Neural crest cell (in vitro differentiated cells): ENCODE measurements around the gene IL10RB. TPM values are rescaled to one million over a fixed set of nuclear protein-coding genes. Genes with fewer than 3 reads are reported as not detected.

Source experiments
- DNase-seq: peaks from one replicate; pipeline ENCODE4 v3.0.0; 2021; ENCODE audit warnings: low read depth, mixed read lengths, low spot score
- H3K27ac Mint-ChIP-seq: one replicate; pipeline ENCODE4 v1.8.0; 2021; ENCODE audit warnings: mild to moderate bottlenecking, mixed read lengths; ENCODE audit not compliant: unreplicated experiment
- H3K27me3 Mint-ChIP-seq: 2 replicates; pipeline ENCODE4 v1.8.0; 2021; ENCODE audit warnings: low read depth, mild to moderate bottlenecking, mixed read lengths
- H3K36me3 Mint-ChIP-seq: 2 replicates; pipeline ENCODE4 v1.8.0; 2021; ENCODE audit warnings: low read depth, mild to moderate bottlenecking, mixed read lengths
- H3K4me1 Mint-ChIP-seq: 2 replicates; pipeline ENCODE4 v1.8.0; 2021; ENCODE audit warnings: mixed read lengths
- H3K4me3 Mint-ChIP-seq: one replicate; pipeline ENCODE4 v1.8.0; 2021; ENCODE audit warnings: mild to moderate bottlenecking, mixed read lengths
- H3K9me3 Mint-ChIP-seq: 2 replicates; pipeline ENCODE4 v1.8.0; 2021; ENCODE audit warnings: mixed read lengths
- total RNA-seq: library from RNA; stranded (reverse); gene quantifications from 2 replicates; pipeline ENCODE4 v1.2.1, GENCODE V29; 2021
- TF ChIP-seq, protein P1 (sequence below): fragments of 200-600 bp; sonication (generic); conservative IDR thresholded peaks from 2 replicates; pipeline ENCODE4 v1.5.0; 2021; ENCODE audit warnings: antibody characterized with exemption, mild to moderate bottlenecking

IL10RB gene
- total RNA-seq, 1 donor from 2014 or later = 5.8 TPM

DNA sequence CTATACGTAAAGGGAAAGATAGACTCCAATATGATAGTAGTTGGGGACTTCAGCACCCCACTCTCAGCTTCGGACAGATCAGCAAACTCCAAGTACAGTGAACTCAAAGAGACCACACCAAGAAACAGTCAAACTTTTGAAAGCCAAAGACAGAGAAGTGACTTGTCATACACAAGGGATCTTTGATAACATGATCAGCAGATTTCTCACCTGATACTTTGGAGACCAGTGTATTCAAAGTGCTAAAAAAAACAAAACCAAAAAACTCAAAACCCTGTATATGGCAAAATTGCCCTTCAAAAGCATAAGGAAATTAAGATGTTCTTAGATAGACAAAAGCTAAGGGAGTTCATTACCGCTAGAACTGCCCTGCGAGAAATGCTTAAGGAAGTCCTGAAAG lies 68.0 kb downstream of the IL10RB start:
- no peaks in the 10 kb centered on the region for H3K27me3 Mint-ChIP-seq
- peaks cover 14% of the 10 kb centered on the region for H3K9me3 Mint-ChIP-seq
- no peak overlapping the region for H3K4me3 Mint-ChIP-seq
- no peaks in the 10 kb centered on the region for H3K4me1 Mint-ChIP-seq
- peaks cover 34% of the 10 kb centered on the region for H3K36me3 Mint-ChIP-seq
- H3K27ac Mint-ChIP-seq = no peak overlapping the region
- TF ChIP-seq, protein P1, sequence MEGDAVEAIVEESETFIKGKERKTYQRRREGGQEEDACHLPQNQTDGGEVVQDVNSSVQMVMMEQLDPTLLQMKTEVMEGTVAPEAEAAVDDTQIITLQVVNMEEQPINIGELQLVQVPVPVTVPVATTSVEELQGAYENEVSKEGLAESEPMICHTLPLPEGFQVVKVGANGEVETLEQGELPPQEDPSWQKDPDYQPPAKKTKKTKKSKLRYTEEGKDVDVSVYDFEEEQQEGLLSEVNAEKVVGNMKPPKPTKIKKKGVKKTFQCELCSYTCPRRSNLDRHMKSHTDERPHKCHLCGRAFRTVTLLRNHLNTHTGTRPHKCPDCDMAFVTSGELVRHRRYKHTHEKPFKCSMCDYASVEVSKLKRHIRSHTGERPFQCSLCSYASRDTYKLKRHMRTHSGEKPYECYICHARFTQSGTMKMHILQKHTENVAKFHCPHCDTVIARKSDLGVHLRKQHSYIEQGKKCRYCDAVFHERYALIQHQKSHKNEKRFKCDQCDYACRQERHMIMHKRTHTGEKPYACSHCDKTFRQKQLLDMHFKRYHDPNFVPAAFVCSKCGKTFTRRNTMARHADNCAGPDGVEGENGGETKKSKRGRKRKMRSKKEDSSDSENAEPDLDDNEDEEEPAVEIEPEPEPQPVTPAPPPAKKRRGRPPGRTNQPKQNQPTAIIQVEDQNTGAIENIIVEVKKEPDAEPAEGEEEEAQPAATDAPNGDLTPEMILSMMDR = no peak
- DNase-seq = no peak

GRCh38 chr21:33334824-33335223 lies 68.7 kb downstream of the IL10RB start:
- no peaks in the 10 kb centered on the region for H3K27me3 Mint-ChIP-seq
- no peak overlapping the region for H3K27ac Mint-ChIP-seq
- peaks cover 14% of the 10 kb centered on the region for H3K9me3 Mint-ChIP-seq
- H3K36me3 Mint-ChIP-seq = peaks cover 34% of the 10 kb centered on the region
- H3K4me3 Mint-ChIP-seq = no peak overlapping the region
- H3K4me1 Mint-ChIP-seq = no peaks in the 10 kb centered on the region
- no peak for DNase-seq
- TF ChIP-seq, protein P1 = no peak

DNA sequence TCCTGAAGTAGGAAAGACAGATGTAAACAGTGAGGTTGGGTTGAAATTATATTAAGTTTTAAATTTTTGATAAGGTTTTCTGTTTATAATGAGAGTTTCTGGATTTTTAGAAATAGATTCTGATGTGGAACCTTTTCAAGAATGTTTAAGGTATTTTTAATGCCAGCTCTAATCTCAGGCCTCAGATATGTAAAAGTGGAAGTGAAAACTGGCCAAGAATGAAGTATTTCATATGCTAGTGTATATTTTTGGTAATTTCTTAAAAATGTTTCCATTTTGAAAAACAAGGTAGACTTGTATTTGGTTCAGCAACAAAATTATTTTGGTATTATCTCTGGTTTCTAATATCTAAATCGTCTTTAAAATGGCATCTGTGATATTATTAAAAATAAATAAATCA lies 73.0 kb downstream of the IL10RB start:
- H3K4me3 Mint-ChIP-seq = no peak overlapping the region
- no peak overlapping the region for H3K27ac Mint-ChIP-seq
- H3K9me3 Mint-ChIP-seq = peaks cover 1% of the 10 kb centered on the region
- no peaks in the 10 kb centered on the region for H3K27me3 Mint-ChIP-seq
- peaks cover 10% of the 10 kb centered on the region for H3K36me3 Mint-ChIP-seq
- no peak for DNase-seq
- no peaks in the 10 kb centered on the region for H3K4me1 Mint-ChIP-seq
- TF ChIP-seq, protein P1 = no peak

DNA sequence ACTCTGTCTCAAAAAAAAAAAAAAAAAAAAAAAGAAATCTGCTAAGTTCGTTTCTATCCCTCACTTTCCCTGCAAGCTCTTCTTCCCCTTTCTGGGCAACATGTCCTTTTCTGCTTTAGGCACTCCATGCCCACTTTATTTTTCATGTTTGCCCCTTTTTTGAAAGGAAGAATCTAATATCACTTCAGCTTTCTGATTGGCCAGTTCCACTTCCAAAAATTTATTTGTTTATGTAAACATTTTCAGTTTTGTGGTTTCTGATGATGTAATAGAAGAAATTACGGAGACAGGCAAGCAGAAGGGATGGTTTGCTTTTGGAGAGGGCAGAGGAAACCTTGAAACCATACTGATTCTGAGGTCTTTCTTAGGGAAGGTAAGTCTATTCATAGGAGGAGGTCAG lies 73.8 kb downstream of the IL10RB start:
- H3K9me3 Mint-ChIP-seq = no peaks in the 10 kb centered on the region
- no peaks in the 10 kb centered on the region for H3K27me3 Mint-ChIP-seq
- H3K4me3 Mint-ChIP-seq = no peak overlapping the region
- no peak for DNase-seq
- TF ChIP-seq, protein P1 = no peak
- no peaks in the 10 kb centered on the region for H3K4me1 Mint-ChIP-seq
- H3K27ac Mint-ChIP-seq = no peak overlapping the region
- peaks cover 10% of the 10 kb centered on the region for H3K36me3 Mint-ChIP-seq

- no peak for DNase-seq
- H3K4me1 Mint-ChIP-seq = no peaks in the 10 kb centered on the region
- no peak overlapping the region for H3K4me3 Mint-ChIP-seq
- H3K9me3 Mint-ChIP-seq = no peaks in the 10 kb centered on the region
- H3K27me3 Mint-ChIP-seq = no peaks in the 10 kb centered on the region
- TF ChIP-seq, protein P1 = no peak
- peaks cover 13% of the 10 kb centered on the region for H3K36me3 Mint-ChIP-seq
- H3K27ac Mint-ChIP-seq = no peak overlapping the region
Observed at GRCh38 chr21:33345751-33346238, 79.6 kb downstream of the IL10RB start.

Other genes with a start within 250 kb of the IL10RB start
- gene OLIG2, start 240.4 kb upstream of the IL10RB start, total RNA-seq = 5.4 TPM in 2 replicates
- gene OLIG1, start 196.2 kb upstream of the IL10RB start, total RNA-seq = 5.4 and 8.4 TPM in 2 replicates
- gene IFNAR2, start 36.4 kb upstream of the IL10RB start, total RNA-seq = 10.8 and 14.5 TPM in 2 replicates
- gene IFNAR1, start 58.6 kb downstream of the IL10RB start, total RNA-seq = 18.0 and 18.9 TPM in 2 replicates
- gene IFNGR2, start 137.0 kb downstream of the IL10RB start, total RNA-seq = 38.9 and 40.5 TPM in 2 replicates
- gene TMEM50B, start 213.6 kb downstream of the IL10RB start, total RNA-seq = 23.2 and 25.6 TPM in 2 replicates
- gene DNAJC28, start 225.3 kb downstream of the IL10RB start, total RNA-seq = 2.4 and 2.7 TPM in 2 replicates